H9 (cell line): ENCODE data around the gene ST3GAL6. TPM values are rescaled to one million over a fixed set of nuclear protein-coding genes. Genes with fewer than 3 reads are reported as not detected.

Experiments
- DNase-seq: peaks from one replicate; pipeline ENCODE4 v3.0.0-alpha.2; 2017
- H2AFZ ChIP-seq: one replicate; pipeline ENCODE4 v1.6.1; 2013; ENCODE audit warnings: mild to moderate bottlenecking, low read length, control low read depth, moderate library complexity
- H2AK5ac ChIP-seq: 2 replicates; pipeline ENCODE4 v1.6.1; 2013; ENCODE audit warnings: low read length, control low read depth, mixed read lengths; ENCODE audit not compliant: insufficient read length
- H2BK120ac ChIP-seq: one replicate; pipeline ENCODE4 v1.6.1; 2013; ENCODE audit warnings: low read depth, mild to moderate bottlenecking, low read length, control low read depth, inconsistent platforms; ENCODE audit not compliant: poor library complexity, severe bottlenecking
- H2BK12ac ChIP-seq: 2 replicates; pipeline ENCODE4 v1.6.1; 2013; ENCODE audit warnings: low read length, control low read depth, mixed read lengths, low read depth; ENCODE audit not compliant: insufficient read length
- H2BK15ac ChIP-seq: 2 replicates; pipeline ENCODE4 v1.6.1; 2013; ENCODE audit warnings: low read depth, low read length, control low read depth
- H2BK20ac ChIP-seq: one replicate; pipeline ENCODE4 v1.6.1; 2013; ENCODE audit warnings: low read depth, mild to moderate bottlenecking, low read length, control low read depth, inconsistent platforms; ENCODE audit not compliant: poor library complexity, severe bottlenecking
- H2BK5ac ChIP-seq: 2 replicates; pipeline ENCODE4 v1.6.1; 2013; ENCODE audit warnings: low read length, control low read depth, mixed read lengths; ENCODE audit not compliant: insufficient read length
- H3K14ac ChIP-seq: 2 replicates; pipeline ENCODE4 v1.6.1; 2013; ENCODE audit warnings: low read length, control low read depth; ENCODE audit not compliant: insufficient read depth
- H3K18ac ChIP-seq: 2 replicates; pipeline ENCODE4 v1.6.1; 2013; ENCODE audit warnings: low read depth, mild to moderate bottlenecking, mixed read lengths, low read length, control low read depth; ENCODE audit not compliant: insufficient read length
- H3K23ac ChIP-seq: 2 replicates; pipeline ENCODE4 v1.6.1; 2013; ENCODE audit warnings: low read length, control low read depth, mixed read lengths, low read depth; ENCODE audit not compliant: insufficient read length
- H3K23me2 ChIP-seq: 2 replicates; pipeline ENCODE4 v1.6.1; 2013; ENCODE audit warnings: low read depth, mild to moderate bottlenecking, mixed read lengths, low read length, control low read depth; ENCODE audit not compliant: insufficient read length, poor library complexity, severe bottlenecking
- H3K27ac ChIP-seq: 2 replicates; pipeline ENCODE4 v1.5.1; 2013; ENCODE audit warnings: low read length, control low read depth, mixed read lengths, low read depth; ENCODE audit not compliant: insufficient read length
- H3K27me3 ChIP-seq: 2 replicates; pipeline ENCODE4 v1.6.1; 2013; ENCODE audit warnings: low read length, control low read depth, inconsistent platforms; ENCODE audit not compliant: insufficient read depth
- H3K4ac ChIP-seq: 2 replicates; pipeline ENCODE4 v1.6.1; 2013; ENCODE audit warnings: low read depth, mild to moderate bottlenecking, control low read depth, inconsistent platforms, low read length, moderate library complexity
- H3K4me1 ChIP-seq: 2 replicates; pipeline ENCODE4 v1.6.1; 2013; ENCODE audit warnings: low read length, control low read depth, inconsistent platforms; ENCODE audit not compliant: insufficient read depth
- H3K4me2 ChIP-seq: 2 replicates; pipeline ENCODE4 v1.6.1; 2013; ENCODE audit warnings: low read length, control low read depth, mixed read lengths; ENCODE audit not compliant: insufficient read length, insufficient read depth
- H3K56ac ChIP-seq: 2 replicates; pipeline ENCODE4 v1.6.1; 2013; ENCODE audit warnings: low read depth, mild to moderate bottlenecking, mixed read lengths, low read length, control low read depth; ENCODE audit not compliant: insufficient read length
- H3K79me1 ChIP-seq: 2 replicates; pipeline ENCODE4 v1.6.1; 2013; ENCODE audit warnings: low read depth, mild to moderate bottlenecking, moderate library complexity, low read length, control low read depth, inconsistent platforms; ENCODE audit not compliant: insufficient read depth, poor library complexity, severe bottlenecking
- H3K79me2 ChIP-seq: 2 replicates; pipeline ENCODE4 v1.6.1; 2013; ENCODE audit warnings: low read length, control low read depth, inconsistent platforms; ENCODE audit not compliant: insufficient read depth
- H3K9ac ChIP-seq: 2 replicates; pipeline ENCODE4 v1.6.1; 2013; ENCODE audit warnings: low read length, control low read depth, mixed read lengths; ENCODE audit not compliant: insufficient read length; ENCODE audit errors: extremely low read depth
- H3K9me3 ChIP-seq: one replicate; pipeline ENCODE4 v1.6.1; 2013; ENCODE audit warnings: low read depth, low read length, inconsistent platforms; ENCODE audit not compliant: control insufficient read depth
- H3T11ph ChIP-seq: one replicate; pipeline ENCODE4 v1.6.1; 2013; ENCODE audit warnings: mild to moderate bottlenecking, low read length, control low read depth, inconsistent platforms
- H4K20me1 ChIP-seq: one replicate; pipeline ENCODE4 v1.6.1; 2013; ENCODE audit not compliant: control insufficient read depth, insufficient read length, insufficient read depth
- H4K5ac ChIP-seq: 2 replicates; pipeline ENCODE4 v1.6.1; 2013; ENCODE audit warnings: low read depth, mild to moderate bottlenecking, mixed read lengths, low read length, control low read depth; ENCODE audit not compliant: insufficient read length
- H4K8ac ChIP-seq: replicated peaks from 2 replicates; pipeline ENCODE4 v1.6.1; 2013; ENCODE audit warnings: low read length, control low read depth, mixed read lengths, low read depth; ENCODE audit not compliant: insufficient read length
- H4K91ac ChIP-seq: 2 replicates; pipeline ENCODE4 v1.6.1; 2013; ENCODE audit warnings: low read depth, mild to moderate bottlenecking, moderate library complexity, mixed read lengths, low read length, control low read depth; ENCODE audit not compliant: insufficient read length
- H3K27ac Mint-ChIP-seq, 3 experiments: 2 replicates in 2 of 3; 3 replicates in 1 of 3; pipeline ENCODE4 v1.8.0; 2020 to 2021; ENCODE audit warnings: mixed read lengths in 3 of 3, mild to moderate bottlenecking in 1 of 3, moderate library complexity in 1 of 3
- H3K27me3 Mint-ChIP-seq: 2 replicates; pipeline ENCODE4 v1.8.0; 2021; ENCODE audit warnings: low read depth, mild to moderate bottlenecking, moderate library complexity, mixed read lengths
- H3K36me3 Mint-ChIP-seq, 3 experiments: 2 replicates in 2 of 3; 3 replicates in 1 of 3; pipeline ENCODE4 v1.8.0; 2020 to 2021; ENCODE audit warnings: low read depth in 3 of 3, mixed read lengths in 3 of 3; ENCODE audit not compliant: insufficient read depth in 1 of 3
- H3K4me1 Mint-ChIP-seq, 2 experiments: 2 replicates each; pipeline ENCODE4 v1.8.0; 2020; ENCODE audit warnings: mixed read lengths in 2 of 2
- H3K4me3 Mint-ChIP-seq, 2 experiments: 2 replicates in 1 of 2; 3 replicates in 1 of 2; pipeline ENCODE4 v1.8.0; 2020 to 2021; ENCODE audit warnings: mild to moderate bottlenecking in 2 of 2, mixed read lengths in 2 of 2, moderate library complexity in 1 of 2
- H3K9me3 Mint-ChIP-seq, 2 experiments: 2 replicates in 1 of 2; 3 replicates in 1 of 2; pipeline ENCODE4 v1.8.0; 2020; ENCODE audit warnings: mild to moderate bottlenecking in 2 of 2, mixed read lengths in 2 of 2, moderate library complexity in 1 of 2
- CTCF ChIP-seq: fragments of 200-600 bp; sonication (generic); conservative IDR thresholded peaks from 3 replicates; pipeline ENCODE4 v1.8.0; 2021; ENCODE audit warnings: antibody characterized with exemption, mild to moderate bottlenecking
- WGBS: extraction: QIAGEN DNeasy Blood & Tissue Kit; methylation state at CpG from one replicate; pipeline ENCODE4 v1.1.7; 2013; ENCODE audit warnings: missing lambda C conversion rate, low lambda C conversion rate, mixed read lengths; ENCODE audit not compliant: insufficient read length; ENCODE audit errors: extremely low coverage; 5-methylcytosine and 5-hydroxymethylcytosine counted together
- total RNA-seq: library from RNA; stranded (reverse); gene quantifications from 2 replicates; pipeline ENCODE4 v1.2.1, GENCODE V29; 2021

ST3GAL6 gene
- total RNA-seq, 1 experiment from 2014 or later = 6.4 TPM

- no peaks in the 10 kb centered on the region for H3K9me3 ChIP-seq
- Mint-ChIP-seq H3K9me3 (peaks cover 0 to 3% of the 10 kb centered on the region in 2 experiments; a peak in 3 of 5 replicates), H3K4me1 (peaks cover 22 to 31% of the 10 kb centered on the region in 2 experiments), H3K4me3 (no peak overlapping the region), H3K27ac (no peak overlapping the region), H3K36me3 (peaks cover 0 to 5% (median 2%) of the 10 kb centered on the region in 3 experiments; a peak in 3 of 7 replicates), H3K27me3 (peaks cover 4% of the 10 kb centered on the region; the same call in 1 of the 2 replicates)
- H4K91ac ChIP-seq = no peak overlapping the region
- H2BK15ac ChIP-seq = no peak overlapping the region
- H3K79me1 ChIP-seq = no peaks in the 10 kb centered on the region
- H3K23me2 ChIP-seq = no peaks in the 10 kb centered on the region
- DNase-seq = no peak
- TF ChIP-seq CTCF = no peak
- H2AFZ ChIP-seq = no peak overlapping the region
- H2BK120ac ChIP-seq = no peak overlapping the region
- H3K18ac ChIP-seq = no peak overlapping the region
- no CpG with 5 or more reads among the region's 3 CpGs for WGBS
- no peak overlapping the region for H3K4me2 ChIP-seq
- no peak overlapping the region for H2BK5ac ChIP-seq
- H4K8ac ChIP-seq = no peak overlapping the region
- H3K79me2 ChIP-seq = no peaks in the 10 kb centered on the region
- H4K5ac ChIP-seq = no peak overlapping the region
- no peak overlapping the region for H3K27ac ChIP-seq
- no peak overlapping the region for H2AK5ac ChIP-seq
- H4K20me1 ChIP-seq = no peaks in the 10 kb centered on the region
- H3K56ac ChIP-seq = no peak overlapping the region
- H2BK12ac ChIP-seq = no peak overlapping the region
- H3K9ac ChIP-seq = no peak overlapping the region
- no peak overlapping the region for H3K23ac ChIP-seq
- no peak overlapping the region for H3K4ac ChIP-seq
- peaks cover 6% of the 10 kb centered on the region; the same call in 1 of the 2 replicates for H3K4me1 ChIP-seq
- H3K27me3 ChIP-seq = no peaks in the 10 kb centered on the region
- no peak overlapping the region for H2BK20ac ChIP-seq
- no peak overlapping the region for H3K14ac ChIP-seq
- no peak overlapping the region for H3T11ph ChIP-seq
These were observed 49.2 kb upstream of the ST3GAL6 start for GRCh38 chr3:98713984-98714383.
